Testis (tissue), 3 donors: Measurements from ENCODE around the gene FHIT. TPM values are rescaled to one million over a fixed set of nuclear protein-coding genes. Genes with fewer than 3 reads are reported as not detected.

ENCODE experiments used
- DNase-seq: peaks from one replicate; pipeline ENCODE4 v3.0.0-alpha.2; 2019
- H3K27ac ChIP-seq, 2 donors: fragments of 200-600 bp; sonication (generic); one replicate each; pipeline ENCODE4 v1.5.1; 2019
- H3K27me3 ChIP-seq: fragments of 200-600 bp; sonication (generic); one replicate; pipeline ENCODE4 v1.5.1; 2019
- H3K36me3 ChIP-seq: fragments of 200-600 bp; sonication (generic); one replicate; pipeline ENCODE4 v1.5.1; 2017; ENCODE audit warnings: low read depth; ENCODE audit errors: missing control alignments
- H3K4me1 ChIP-seq: fragments of 200-600 bp; sonication (generic); one replicate; pipeline ENCODE4 v1.5.1; 2019
- H3K4me3 ChIP-seq, 2 donors: fragments of 200-600 bp; sonication (generic); one replicate each; pipeline ENCODE4 v1.5.1; 2017 to 2019
- H3K9me3 ChIP-seq: fragments of 200-600 bp; sonication (generic); one replicate; pipeline ENCODE4 v1.5.1; 2017
- CTCF ChIP-seq, 3 experiments: fragments of 450-650 bp in 2 of 3; fragments of 200-600 bp in 1 of 3; sonication (generic) in 1 of 3; IDR thresholded peaks; one replicate each; pipeline ENCODE4 v1.5.1; 2016 to 2019; ENCODE audit warnings: antibody characterized with exemption in 3 of 3, mild to moderate bottlenecking in 2 of 3, moderate library complexity in 1 of 3
- POLR2A ChIP-seq: fragments of 450-650 bp; IDR thresholded peaks from one replicate; pipeline ENCODE4 v1.6.1; 2017; ENCODE audit warnings: antibody characterized with exemption, mild to moderate bottlenecking, moderate library complexity
- WGBS, 2 donors: methylation state at CpG; one replicate each; pipeline ENCODE4 v1.1.5; 2018; 5-methylcytosine and 5-hydroxymethylcytosine counted together
- intact Hi-C: fragments of 100-400 bp; cut with DNase I; formaldehyde crosslinking; loops from one replicate; pipeline ENCODE4 v1.15.1; 2023; ENCODE audit warnings: low total_unique reads
- polyA plus RNA-seq: library from polyadenylated mRNA; stranded (reverse); fragments of 350-450 nt; fragmentation: Illumina TruSeq; extraction: RNeasy Lipid Tissue Mini Kit (QIAGEN cat#74804); gene quantifications from one replicate; pipeline ENCODE4 v1.2.3, GENCODE V29; 2014; ENCODE audit warnings: low read depth, low replicate concordance; ENCODE audit not compliant: insufficient read depth
- total RNA-seq, 2 donors: library from RNA; depleted of rRNA; stranded (reverse); fragments of >200 nt; gene quantifications; one replicate each; pipeline ENCODE4 v1.2.3, GENCODE V29; 2016

Gene FHIT
- total and polyA plus RNA-seq, 3 donors from 2014 or later, result 10.1 to 29.6 (median 15.5) TPM

- no peak for DNase-seq
- Histone ChIP-seq H3K36me3 (no peaks in the 10 kb centered on the region), H3K27ac (no peak overlapping the region), H3K4me3 (no peak overlapping the region), H3K27me3 (no peaks in the 10 kb centered on the region), H3K4me1 (no peaks in the 10 kb centered on the region), H3K9me3 (no peaks in the 10 kb centered on the region)
- intact Hi-C loops, result no loop called here
- 62 to 81% methylated on average over 3 of the region's 3 CpGs for whole genome bisulfite sequencing, 2 donors
- TF ChIP-seq CTCF (IDR thresholded peaks at IDR 0.05) (no peak), POLR2A (no peak)
Measured at GRCh38 chr3:60767536-60767935, 483.7 kb downstream of the FHIT start.

DNA sequence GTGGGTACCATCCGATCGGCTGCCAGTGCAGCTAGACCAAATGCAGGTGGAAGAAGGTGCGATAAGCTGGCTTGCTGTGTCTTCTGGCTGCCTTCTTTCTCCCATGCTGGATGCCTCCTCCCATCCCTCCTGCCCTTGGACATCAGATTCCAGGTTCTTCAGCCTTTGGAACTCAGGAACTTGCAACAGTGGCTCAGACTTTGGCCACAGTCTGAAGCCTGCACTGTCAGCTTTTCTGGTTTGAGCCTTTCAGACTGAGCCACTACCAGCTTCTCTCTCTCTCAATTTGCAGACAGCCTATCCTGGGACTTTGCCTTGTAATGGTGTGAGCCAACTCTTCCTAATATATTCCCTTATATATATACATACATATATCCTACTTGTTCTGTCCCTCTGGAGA, 485.5 kb downstream of the FHIT start:
- TF ChIP-seq POLR2A, result no peak
- TF ChIP-seq CTCF (IDR thresholded peaks at IDR 0.05), result no peak
- intact Hi-C loops, result no loop called here
- Histone ChIP-seq H3K27me3 (no peaks in the 10 kb centered on the region), H3K36me3 (no peaks in the 10 kb centered on the region), H3K9me3 (no peaks in the 10 kb centered on the region), H3K4me3 (no peak overlapping the region), H3K4me1 (no peaks in the 10 kb centered on the region), H3K27ac (no peak overlapping the region)
- 72 to 86% methylated on average over 2 to 3 of the region's 3 CpGs for WGBS, 2 donors
- no peak for DNase-seq

DNA sequence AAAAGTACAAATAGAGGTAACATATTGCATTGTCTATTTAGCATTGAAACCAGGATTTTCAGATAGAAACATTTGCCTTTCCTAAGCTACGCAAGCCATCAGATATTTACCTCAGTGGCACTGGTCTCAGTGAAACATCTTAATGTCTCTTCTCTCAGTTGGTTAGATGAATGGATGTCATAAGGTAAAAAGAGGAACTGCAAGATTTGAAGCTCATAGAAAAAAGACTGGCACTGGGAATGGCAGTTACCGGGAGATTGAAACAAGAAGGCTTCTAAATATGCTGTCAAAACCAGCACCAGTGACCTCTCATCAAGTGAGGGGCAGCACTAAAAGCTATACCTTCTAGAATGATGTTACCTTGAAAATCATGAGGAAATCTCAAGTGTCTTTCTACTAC, 486.4 kb downstream of the FHIT start:
- TF ChIP-seq CTCF (IDR thresholded peaks at IDR 0.05) (no peak), POLR2A (no peak)
- Histone ChIP-seq H3K36me3 (no peaks in the 10 kb centered on the region), H3K27me3 (no peaks in the 10 kb centered on the region), H3K4me3 (no peak overlapping the region), H3K4me1 (no peaks in the 10 kb centered on the region), H3K9me3 (no peaks in the 10 kb centered on the region), H3K27ac (no peak overlapping the region)
- 94 to 96% methylated on average over 2 of the region's 2 CpGs for WGBS, 2 donors
- intact Hi-C loops, result no loop called here
- DNase-seq, result no peak

DNA sequence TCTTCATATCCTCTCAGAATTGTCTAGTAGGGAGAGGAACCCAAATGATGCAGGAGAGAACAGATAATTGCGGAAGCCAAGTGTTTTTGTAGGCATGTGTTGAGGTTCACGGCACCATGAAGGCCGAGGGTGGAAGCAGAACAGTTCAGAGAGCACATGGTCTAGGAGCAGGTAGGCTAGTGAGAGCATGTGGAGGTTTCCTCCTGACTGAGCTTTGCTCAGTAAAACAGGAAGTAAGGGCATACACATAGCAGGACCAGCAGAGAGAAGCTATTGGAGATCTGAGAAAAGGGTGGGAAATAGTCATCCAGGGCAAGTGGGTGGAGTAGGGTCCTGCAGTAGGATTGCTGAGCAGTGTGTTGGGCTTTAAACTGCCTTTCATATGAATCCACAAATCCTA, 491.1 kb downstream of the FHIT start:
- no peak overlapping the region for H3K4me3 ChIP-seq
- H3K27ac ChIP-seq, result no peak overlapping the region
- no peak for TF ChIP-seq POLR2A
- TF ChIP-seq CTCF (IDR thresholded peaks at IDR 0.05), result no peak
- no peaks in the 10 kb centered on the region for H3K9me3 ChIP-seq
- intact Hi-C loops, result no loop called here
- no peak for DNase-seq
- H3K27me3 ChIP-seq, result no peaks in the 10 kb centered on the region
- H3K4me1 ChIP-seq, result no peaks in the 10 kb centered on the region
- 98% methylated on average over 3 of the region's 3 CpGs for WGBS, 2 donors
- H3K36me3 ChIP-seq, result no peaks in the 10 kb centered on the region

- no peaks in the 10 kb centered on the region for H3K27me3 ChIP-seq
- no peak overlapping the region for H3K27ac ChIP-seq
- no peak overlapping the region for H3K4me3 ChIP-seq
- no peaks in the 10 kb centered on the region for H3K4me1 ChIP-seq
- intact Hi-C loops, result no loop called here
- no peak for DNase-seq
- TF ChIP-seq POLR2A (no peak), CTCF (IDR thresholded peaks at IDR 0.05) (no peak)
- WGBS, 2 donors, result 90 to 91% methylated on average over 3 of the region's 3 CpGs
- H3K9me3 ChIP-seq, result no peaks in the 10 kb centered on the region
- H3K36me3 ChIP-seq, result no peaks in the 10 kb centered on the region
Measured at GRCh38 chr3:60759439-60759838, 491.8 kb downstream of the FHIT start.
